H1 (cell line): ENCODE results near the gene TSSK6. TPM values are rescaled to one million over a fixed set of nuclear protein-coding genes. Genes with fewer than 3 reads are reported as not detected.

Experiments used
- CHD1 ChIP-seq: IDR thresholded peaks from 2 replicates; pipeline ENCODE4 v1.6.1; 2012; ENCODE audit warnings: low read depth, low read length, improper control_type of control experiment
- CREB1 ChIP-seq: IDR thresholded peaks from 2 replicates; pipeline ENCODE4 v1.6.1; 2012; ENCODE audit warnings: inconsistent platforms
- CTBP2 ChIP-seq: IDR thresholded peaks from 2 replicates; pipeline ENCODE4 v1.7.0; 2011; ENCODE audit warnings: borderline replicate concordance, mild to moderate bottlenecking, moderate library complexity, mixed read lengths, low read length; ENCODE audit not compliant: insufficient read depth, insufficient read length
- JUND ChIP-seq: IDR thresholded peaks from 2 replicates; pipeline ENCODE4 v1.6.1; 2011; ENCODE audit warnings: mild to moderate bottlenecking, improper control_type of control experiment, low read length
- MAFK ChIP-seq: IDR thresholded peaks from 2 replicates; pipeline ENCODE4 v1.6.1; 2012; ENCODE audit warnings: low read depth, mild to moderate bottlenecking, improper control_type of control experiment, low read length
- RAD21 ChIP-seq, 2 experiments: IDR thresholded peaks in 1 of 2; conservative IDR thresholded peaks in 1 of 2; 2 replicates each; pipeline ENCODE4 v1.6.1; 2011; ENCODE audit warnings: low read depth in 2 of 2, low read length in 2 of 2, improper control_type of control experiment in 1 of 2, inconsistent platforms in 1 of 2, mild to moderate bottlenecking in 1 of 2, moderate library complexity in 1 of 2
- RBBP5 ChIP-seq: IDR thresholded peaks from 2 replicates; pipeline ENCODE4 v1.7.1; 2012; ENCODE audit warnings: low read depth, mild to moderate bottlenecking, inconsistent platforms, low read length, moderate library complexity, borderline replicate concordance
- SP1 ChIP-seq: IDR thresholded peaks from 2 replicates; pipeline ENCODE4 v1.6.1; 2011; ENCODE audit warnings: low read depth, low read length
- SRF ChIP-seq: IDR thresholded peaks from 2 replicates; pipeline ENCODE4 v1.6.1; 2011; ENCODE audit warnings: mild to moderate bottlenecking, low read depth, low read length, moderate library complexity
- ZNF274 ChIP-seq: IDR thresholded peaks from 2 replicates; pipeline ENCODE4 v1.7.0; 2012; ENCODE audit warnings: low read length, borderline replicate concordance; ENCODE audit errors: extremely low read depth
- polyA plus RNA-seq, 7 experiments: library from polyadenylated mRNA; depleted of rRNA in 3 of 7; stranded (reverse) in 5 of 7; unstranded in 2 of 7; fragments of >200 nt in 5 of 7; fragments of 200-250 nt in 2 of 7; gene quantifications; 1 replicate in 5 of 7; 2 replicates in 1 of 7; 4 replicates in 1 of 7; pipeline versions ENCODE4 v1.2.1 to v1.2.3, GENCODE V29; 2011 to 2013; ENCODE audit warnings: missing spikeins in 2 of 7, mixed read lengths in 2 of 7
- total RNA-seq: library from RNA; stranded (reverse); fragmentation: NEBNext Ultra II Directional; extraction: Animal tissue kit (Norgen Biotek cat#: 25700); gene quantifications from 2 replicates; pipeline ENCODE4 v1.2.1, GENCODE V29; 2021
- TF ChIP-seq, protein P1 (sequence below): fragments of 300-600 bp; sonication (generic); IDR thresholded peaks from 2 replicates; pipeline ENCODE4 v1.7.1; 2012; ENCODE audit warnings: low read length, moderate library complexity, mild to moderate bottlenecking, inconsistent platforms; ENCODE audit not compliant: insufficient replicate concordance

TSSK6 gene
- total and polyA plus RNA-seq, 2 of the 8 experiments (the other 6 are each of a cell fraction or from before 2014, with no cell fraction given): 3.6 to 7.8 TPM

DNA sequence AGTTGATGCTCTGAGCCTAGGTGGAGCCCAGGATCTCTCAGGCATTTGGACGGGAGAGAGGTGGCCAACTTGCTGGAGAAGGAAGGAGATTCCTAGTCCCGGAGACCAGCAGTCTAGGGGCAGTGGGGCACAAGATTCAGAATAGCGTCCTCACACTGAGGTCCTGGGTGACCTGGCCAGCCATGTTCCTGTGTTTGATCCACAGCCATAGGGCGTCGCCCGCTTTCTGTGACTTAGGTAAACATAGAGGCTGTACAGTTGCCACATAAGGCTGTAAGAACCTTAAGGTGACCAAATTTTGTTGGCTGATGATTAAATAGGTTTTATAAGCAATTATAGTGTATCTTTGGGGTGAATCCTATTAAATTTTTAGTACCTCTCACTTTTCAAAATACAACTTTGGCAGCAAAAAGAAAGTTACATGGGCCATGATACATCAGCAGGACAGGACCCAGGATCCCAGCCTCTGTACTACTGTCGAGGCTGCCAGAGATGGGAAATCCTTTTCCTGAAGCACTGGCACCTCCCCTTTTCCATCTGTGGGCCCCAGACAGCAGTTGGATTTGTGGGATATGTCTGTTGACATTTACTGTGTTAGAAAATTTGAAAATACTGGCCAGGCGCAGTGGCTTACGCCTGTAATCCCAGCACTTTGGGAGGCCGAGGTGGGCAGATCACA, 37.5 kb downstream of the TSSK6 start (continued):
- TF ChIP-seq, protein P1, sequence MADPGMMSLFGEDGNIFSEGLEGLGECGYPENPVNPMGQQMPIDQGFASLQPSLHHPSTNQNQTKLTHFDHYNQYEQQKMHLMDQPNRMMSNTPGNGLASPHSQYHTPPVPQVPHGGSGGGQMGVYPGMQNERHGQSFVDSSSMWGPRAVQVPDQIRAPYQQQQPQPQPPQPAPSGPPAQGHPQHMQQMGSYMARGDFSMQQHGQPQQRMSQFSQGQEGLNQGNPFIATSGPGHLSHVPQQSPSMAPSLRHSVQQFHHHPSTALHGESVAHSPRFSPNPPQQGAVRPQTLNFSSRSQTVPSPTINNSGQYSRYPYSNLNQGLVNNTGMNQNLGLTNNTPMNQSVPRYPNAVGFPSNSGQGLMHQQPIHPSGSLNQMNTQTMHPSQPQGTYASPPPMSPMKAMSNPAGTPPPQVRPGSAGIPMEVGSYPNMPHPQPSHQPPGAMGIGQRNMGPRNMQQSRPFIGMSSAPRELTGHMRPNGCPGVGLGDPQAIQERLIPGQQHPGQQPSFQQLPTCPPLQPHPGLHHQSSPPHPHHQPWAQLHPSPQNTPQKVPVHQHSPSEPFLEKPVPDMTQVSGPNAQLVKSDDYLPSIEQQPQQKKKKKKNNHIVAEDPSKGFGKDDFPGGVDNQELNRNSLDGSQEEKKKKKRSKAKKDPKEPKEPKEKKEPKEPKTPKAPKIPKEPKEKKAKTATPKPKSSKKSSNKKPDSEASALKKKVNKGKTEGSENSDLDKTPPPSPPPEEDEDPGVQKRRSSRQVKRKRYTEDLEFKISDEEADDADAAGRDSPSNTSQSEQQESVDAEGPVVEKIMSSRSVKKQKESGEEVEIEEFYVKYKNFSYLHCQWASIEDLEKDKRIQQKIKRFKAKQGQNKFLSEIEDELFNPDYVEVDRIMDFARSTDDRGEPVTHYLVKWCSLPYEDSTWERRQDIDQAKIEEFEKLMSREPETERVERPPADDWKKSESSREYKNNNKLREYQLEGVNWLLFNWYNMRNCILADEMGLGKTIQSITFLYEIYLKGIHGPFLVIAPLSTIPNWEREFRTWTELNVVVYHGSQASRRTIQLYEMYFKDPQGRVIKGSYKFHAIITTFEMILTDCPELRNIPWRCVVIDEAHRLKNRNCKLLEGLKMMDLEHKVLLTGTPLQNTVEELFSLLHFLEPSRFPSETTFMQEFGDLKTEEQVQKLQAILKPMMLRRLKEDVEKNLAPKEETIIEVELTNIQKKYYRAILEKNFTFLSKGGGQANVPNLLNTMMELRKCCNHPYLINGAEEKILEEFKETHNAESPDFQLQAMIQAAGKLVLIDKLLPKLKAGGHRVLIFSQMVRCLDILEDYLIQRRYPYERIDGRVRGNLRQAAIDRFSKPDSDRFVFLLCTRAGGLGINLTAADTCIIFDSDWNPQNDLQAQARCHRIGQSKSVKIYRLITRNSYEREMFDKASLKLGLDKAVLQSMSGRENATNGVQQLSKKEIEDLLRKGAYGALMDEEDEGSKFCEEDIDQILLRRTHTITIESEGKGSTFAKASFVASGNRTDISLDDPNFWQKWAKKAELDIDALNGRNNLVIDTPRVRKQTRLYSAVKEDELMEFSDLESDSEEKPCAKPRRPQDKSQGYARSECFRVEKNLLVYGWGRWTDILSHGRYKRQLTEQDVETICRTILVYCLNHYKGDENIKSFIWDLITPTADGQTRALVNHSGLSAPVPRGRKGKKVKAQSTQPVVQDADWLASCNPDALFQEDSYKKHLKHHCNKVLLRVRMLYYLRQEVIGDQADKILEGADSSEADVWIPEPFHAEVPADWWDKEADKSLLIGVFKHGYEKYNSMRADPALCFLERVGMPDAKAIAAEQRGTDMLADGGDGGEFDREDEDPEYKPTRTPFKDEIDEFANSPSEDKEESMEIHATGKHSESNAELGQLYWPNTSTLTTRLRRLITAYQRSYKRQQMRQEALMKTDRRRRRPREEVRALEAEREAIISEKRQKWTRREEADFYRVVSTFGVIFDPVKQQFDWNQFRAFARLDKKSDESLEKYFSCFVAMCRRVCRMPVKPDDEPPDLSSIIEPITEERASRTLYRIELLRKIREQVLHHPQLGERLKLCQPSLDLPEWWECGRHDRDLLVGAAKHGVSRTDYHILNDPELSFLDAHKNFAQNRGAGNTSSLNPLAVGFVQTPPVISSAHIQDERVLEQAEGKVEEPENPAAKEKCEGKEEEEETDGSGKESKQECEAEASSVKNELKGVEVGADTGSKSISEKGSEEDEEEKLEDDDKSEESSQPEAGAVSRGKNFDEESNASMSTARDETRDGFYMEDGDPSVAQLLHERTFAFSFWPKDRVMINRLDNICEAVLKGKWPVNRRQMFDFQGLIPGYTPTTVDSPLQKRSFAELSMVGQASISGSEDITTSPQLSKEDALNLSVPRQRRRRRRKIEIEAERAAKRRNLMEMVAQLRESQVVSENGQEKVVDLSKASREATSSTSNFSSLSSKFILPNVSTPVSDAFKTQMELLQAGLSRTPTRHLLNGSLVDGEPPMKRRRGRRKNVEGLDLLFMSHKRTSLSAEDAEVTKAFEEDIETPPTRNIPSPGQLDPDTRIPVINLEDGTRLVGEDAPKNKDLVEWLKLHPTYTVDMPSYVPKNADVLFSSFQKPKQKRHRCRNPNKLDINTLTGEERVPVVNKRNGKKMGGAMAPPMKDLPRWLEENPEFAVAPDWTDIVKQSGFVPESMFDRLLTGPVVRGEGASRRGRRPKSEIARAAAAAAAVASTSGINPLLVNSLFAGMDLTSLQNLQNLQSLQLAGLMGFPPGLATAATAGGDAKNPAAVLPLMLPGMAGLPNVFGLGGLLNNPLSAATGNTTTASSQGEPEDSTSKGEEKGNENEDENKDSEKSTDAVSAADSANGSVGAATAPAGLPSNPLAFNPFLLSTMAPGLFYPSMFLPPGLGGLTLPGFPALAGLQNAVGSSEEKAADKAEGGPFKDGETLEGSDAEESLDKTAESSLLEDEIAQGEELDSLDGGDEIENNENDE: no peak
- no peak for TF ChIP-seq SP1
- TF ChIP-seq MAFK: no peak
- no peak for TF ChIP-seq CREB1
- TF ChIP-seq RAD21 (IDR thresholded peaks at IDR 0.05 in 1 of 2, conservative IDR thresholded peaks at IDR 0.05 in 1 of 2; ENCODE audit: low read depth in 2 of 2, low read length in 2 of 2): no peak
- TF ChIP-seq JUND: no peak
- TF ChIP-seq RBBP5: no peak
- no peak for TF ChIP-seq CHD1
- TF ChIP-seq ZNF274: no peak
- TF ChIP-seq SRF: no peak
- TF ChIP-seq CTBP2: no peak
